Activated naive CD8-positive, alpha-beta T cell treated with anti-CD3 and anti-CD28 coated beads, Interleukin-2, amount 10 ng/mL, durations not matched to agents 7 days and 5 days (primary cell): ENCODE data around the gene SLC1A3. TPM values are rescaled to one million over a fixed set of nuclear protein-coding genes. Genes with fewer than 3 reads are reported as not detected.
"Not testable (repeated sequence)": the region's sequence is repeated elsewhere in the genome, so short reads cannot be mapped to it uniquely, and the experiment has no call there.

Source experiments
- ATAC-seq: fragments of 150-1000 bp; cut with Tn5 transposase; one replicate; pipeline ENCODE4 v1.10.0; 2021; ENCODE audit warnings: low read depth, moderate library complexity
- POLR2A ChIA-PET: fragments of 350-600 bp; sonication (Branson Sonifier 250); formaldehyde crosslinking; loops from one replicate; lab custom pipeline; 2021; ENCODE audit warnings: antibody characterized with exemption; lab: Charles Lee
- DNase-seq: peaks from one replicate; pipeline ENCODE4 v3.0.0; 2021
- H3K27ac Mint-ChIP-seq: one replicate; pipeline ENCODE4 v1.8.0; 2022; ENCODE audit warnings: mild to moderate bottlenecking, mixed read lengths
- H3K27me3 Mint-ChIP-seq: one replicate; pipeline ENCODE4 v1.8.0; 2022; ENCODE audit warnings: mild to moderate bottlenecking, moderate library complexity, mixed read lengths
- H3K36me3 Mint-ChIP-seq: one replicate; pipeline ENCODE4 v1.8.0; 2021; ENCODE audit warnings: mild to moderate bottlenecking, mixed read lengths
- H3K4me1 Mint-ChIP-seq: one replicate; pipeline ENCODE4 v1.8.0; 2021; ENCODE audit warnings: mixed read lengths
- H3K4me3 Mint-ChIP-seq: one replicate; pipeline ENCODE4 v1.8.0; 2022; ENCODE audit warnings: mild to moderate bottlenecking, moderate library complexity, mixed read lengths
- H3K9me3 Mint-ChIP-seq: one replicate; pipeline ENCODE4 v1.8.0; 2021; ENCODE audit warnings: mixed read lengths
- total RNA-seq, 2 experiments: library from RNA; stranded (reverse); gene quantifications; one replicate each; pipeline ENCODE4 v1.2.3, GENCODE V29; 2021

Gene SLC1A3
- total RNA-seq, 2 experiments from 2014 or later = 1.5 to 1.9 TPM

- ATAC-seq = no peak
- H3K4me1 Mint-ChIP-seq = no peaks in the 10 kb centered on the region
- H3K27ac Mint-ChIP-seq = no peak overlapping the region
- no peaks in the 10 kb centered on the region for H3K9me3 Mint-ChIP-seq
- H3K4me3 Mint-ChIP-seq = no peak overlapping the region
- no peak for DNase-seq
- H3K27me3 Mint-ChIP-seq = peaks cover 10% of the 10 kb centered on the region
- POLR2A ChIA-PET = no interaction called here
- H3K36me3 Mint-ChIP-seq = no peaks in the 10 kb centered on the region
Observed at GRCh38 chr5:36587354-36587753, 19.1 kb upstream of the SLC1A3 start.

- DNase-seq, POLR2A ChIA-PET, ATAC-seq, H3K36me3 Mint-ChIP-seq, H3K4me3 Mint-ChIP-seq, H3K9me3 Mint-ChIP-seq, H3K27ac Mint-ChIP-seq, H3K4me1 Mint-ChIP-seq, H3K27me3 Mint-ChIP-seq: not testable (repeated sequence)
Observed at GRCh38 chr5:36589735-36590134, 16.7 kb upstream of the SLC1A3 start.

- H3K4me3 Mint-ChIP-seq = no peak overlapping the region
- POLR2A ChIA-PET = no interaction called here
Observed at GRCh38 chr5:36590513-36591286, 15.7 kb upstream of the SLC1A3 start.

GRCh38 chr5:36593867-36594266 lies 12.5 kb upstream of the SLC1A3 start:
- no peaks in the 10 kb centered on the region for H3K4me1 Mint-ChIP-seq
- POLR2A ChIA-PET = no interaction called here
- peaks cover 3% of the 10 kb centered on the region for H3K27me3 Mint-ChIP-seq
- H3K36me3 Mint-ChIP-seq = no peaks in the 10 kb centered on the region
- no peak for DNase-seq
- H3K9me3 Mint-ChIP-seq = peaks cover 3% of the 10 kb centered on the region
- ATAC-seq = no peak
- no peak overlapping the region for H3K27ac Mint-ChIP-seq
- no peak overlapping the region for H3K4me3 Mint-ChIP-seq

More at GRCh38 chr5:36590513-36591286, 15.7 kb upstream of the SLC1A3 start:
- Mint-ChIP-seq H3K9me3 (no peaks in the 10 kb centered on the region), H3K27me3 (peaks cover 9% of the 10 kb centered on the region), H3K4me1 (no peaks in the 10 kb centered on the region), H3K36me3 (no peaks in the 10 kb centered on the region), H3K27ac (no peak overlapping the region)
- no peak for ATAC-seq
- DNase-seq = no peak

GRCh38 chr5:36596247-36596646 lies 10.2 kb upstream of the SLC1A3 start:
- H3K9me3 Mint-ChIP-seq = peaks cover 3% of the 10 kb centered on the region
- no peak overlapping the region for H3K27ac Mint-ChIP-seq
- no peaks in the 10 kb centered on the region for H3K4me1 Mint-ChIP-seq
- no peak for DNase-seq
- no peak overlapping the region for H3K4me3 Mint-ChIP-seq
- no peaks in the 10 kb centered on the region for H3K36me3 Mint-ChIP-seq
- ATAC-seq = no peak
- peaks cover 3% of the 10 kb centered on the region for H3K27me3 Mint-ChIP-seq
- POLR2A ChIA-PET = no interaction called here

GRCh38 chr5:36596756-36597155 lies 9.7 kb upstream of the SLC1A3 start:
- no peaks in the 10 kb centered on the region for H3K36me3 Mint-ChIP-seq
- DNase-seq = no peak
- ATAC-seq = no peak
- peaks cover 3% of the 10 kb centered on the region for H3K27me3 Mint-ChIP-seq
- H3K4me3 Mint-ChIP-seq = no peak overlapping the region
- no peak overlapping the region for H3K27ac Mint-ChIP-seq
- no peaks in the 10 kb centered on the region for H3K4me1 Mint-ChIP-seq
- H3K9me3 Mint-ChIP-seq = peaks cover 3% of the 10 kb centered on the region
- POLR2A ChIA-PET = no interaction called here

GRCh38 chr5:36598045-36598444 lies 8.4 kb upstream of the SLC1A3 start:
- no peaks in the 10 kb centered on the region for H3K4me1 Mint-ChIP-seq
- POLR2A ChIA-PET = no interaction called here
- ATAC-seq = no peak
- DNase-seq = no peak
- no peaks in the 10 kb centered on the region for H3K36me3 Mint-ChIP-seq
- H3K27me3 Mint-ChIP-seq = peaks cover 4% of the 10 kb centered on the region
- no peak overlapping the region for H3K4me3 Mint-ChIP-seq
- H3K9me3 Mint-ChIP-seq = peaks cover 3% of the 10 kb centered on the region
- no peak overlapping the region for H3K27ac Mint-ChIP-seq

GRCh38 chr5:36599986-36600779 lies 6.2 kb upstream of the SLC1A3 start:
- Mint-ChIP-seq H3K4me1 (no peaks in the 10 kb centered on the region), H3K36me3 (no peaks in the 10 kb centered on the region), H3K27me3 (peaks cover 16% of the 10 kb centered on the region), H3K9me3 (peaks cover 3% of the 10 kb centered on the region), H3K4me3 (no peak overlapping the region), H3K27ac (no peak overlapping the region)
- POLR2A ChIA-PET = no interaction called here
- ATAC-seq (no peak), DNase-seq (no peak)

GRCh38 chr5:36600917-36601527 lies 5.4 kb upstream of the SLC1A3 start:
- no peak for ATAC-seq
- POLR2A ChIA-PET = no interaction called here

GRCh38 chr5:36602704-36603321 lies 3.6 kb upstream of the SLC1A3 start:
- POLR2A ChIA-PET = no interaction called here

More at GRCh38 chr5:36600917-36601527, 5.4 kb upstream of the SLC1A3 start:
- Mint-ChIP-seq H3K36me3 (no peaks in the 10 kb centered on the region), H3K27ac (no peak overlapping the region), H3K27me3 (peaks cover 22% of the 10 kb centered on the region), H3K4me3 (no peak overlapping the region), H3K4me1 (peaks cover 3% of the 10 kb centered on the region), H3K9me3 (peaks cover 3% of the 10 kb centered on the region)
- DNase-seq = no peak

GRCh38 chr5:36605241-36605640 lies 1.2 kb upstream of the SLC1A3 start:
- POLR2A ChIA-PET = interaction anchor here (0.6 kb wide), 1 partner anchor 1284 kb away, joined by 5 read pairs; no protein-coding TSS in a partner anchor

More at GRCh38 chr5:36602704-36603321, 3.6 kb upstream of the SLC1A3 start:
- peaks cover 15% of the 10 kb centered on the region for H3K4me1 Mint-ChIP-seq
- ATAC-seq = no peak
- no peaks in the 10 kb centered on the region for H3K36me3 Mint-ChIP-seq
- H3K27ac Mint-ChIP-seq = no peak overlapping the region
- no peak overlapping the region for H3K4me3 Mint-ChIP-seq
- peaks cover 38% of the 10 kb centered on the region for H3K27me3 Mint-ChIP-seq
- peaks cover under 1% of the 10 kb centered on the region for H3K9me3 Mint-ChIP-seq
- DNase-seq = no peak

GRCh38 chr5:36606036-36606427 lies 374 bp upstream of the SLC1A3 start:
- DNase-seq (no peak), ATAC-seq (no peak)
- no peaks in the 10 kb centered on the region for H3K36me3 Mint-ChIP-seq
- peaks cover 65% of the 10 kb centered on the region for H3K27me3 Mint-ChIP-seq
- H3K4me1 Mint-ChIP-seq = peaks cover 15% of the 10 kb centered on the region
- peak overlapping the region; percentile 78 for H3K4me3 Mint-ChIP-seq
- POLR2A ChIA-PET = no interaction called here
- no peak overlapping the region for H3K27ac Mint-ChIP-seq
- H3K9me3 Mint-ChIP-seq = no peaks in the 10 kb centered on the region

More at GRCh38 chr5:36605241-36605640, 1.2 kb upstream of the SLC1A3 start:
- DNase-seq (no peak), ATAC-seq (no peak)
- no peaks in the 10 kb centered on the region for H3K36me3 Mint-ChIP-seq
- H3K4me3 Mint-ChIP-seq = no peak overlapping the region
- peaks cover 61% of the 10 kb centered on the region for H3K27me3 Mint-ChIP-seq
- peaks cover 15% of the 10 kb centered on the region for H3K4me1 Mint-ChIP-seq
- H3K27ac Mint-ChIP-seq = no peak overlapping the region
- no peaks in the 10 kb centered on the region for H3K9me3 Mint-ChIP-seq

GRCh38 chr5:36607114-36607571 lies 737 bp downstream of the SLC1A3 start:
- peaks cover 15% of the 10 kb centered on the region for H3K4me1 Mint-ChIP-seq
- H3K27ac Mint-ChIP-seq = no peak overlapping the region
- H3K27me3 Mint-ChIP-seq = peaks cover 65% of the 10 kb centered on the region
- POLR2A ChIA-PET = no interaction called here
- no peaks in the 10 kb centered on the region for H3K36me3 Mint-ChIP-seq
- DNase-seq (no peak), ATAC-seq (no peak)
- H3K4me3 Mint-ChIP-seq = peak overlapping the region; percentile 78
- H3K9me3 Mint-ChIP-seq = no peaks in the 10 kb centered on the region
